A673 (cell line): ENCODE results near the gene CBR3.

Experiments
- CTCF ChIP-seq: fragments of 300-800, 200-600 bp; sonication (generic); conservative IDR thresholded peaks from 2 replicates; pipeline ENCODE4 v1.5.1; 2017; ENCODE audit warnings: low read depth, mild to moderate bottlenecking, antibody characterized with exemption, low read length, moderate library complexity, mixed read lengths
- EZH2 ChIP-seq: fragments of 200-600 bp; sonication (generic); IDR thresholded peaks from 2 replicates; pipeline ENCODE4 v1.6.1; 2017; ENCODE audit warnings: borderline replicate concordance, low read depth, mild to moderate bottlenecking, mixed read lengths, antibody characterized with exemption, low read length; ENCODE audit not compliant: poor library complexity, severe bottlenecking

- no peak for TF ChIP-seq EZH2
- no peak for TF ChIP-seq CTCF
Measured at GRCh38 chr21:36195613-36196012, 60.7 kb downstream of the CBR3 start.
